Hypothalamus (tissue), 51 donors: ENCODE measurements around the gene DDX59.

Source experiments
- DNase-seq, 51 donors: peaks; one replicate each; lab custom pipeline; 2025; lab: John Stamatoyannopoulos, UW

Gene DDX59

DNA sequence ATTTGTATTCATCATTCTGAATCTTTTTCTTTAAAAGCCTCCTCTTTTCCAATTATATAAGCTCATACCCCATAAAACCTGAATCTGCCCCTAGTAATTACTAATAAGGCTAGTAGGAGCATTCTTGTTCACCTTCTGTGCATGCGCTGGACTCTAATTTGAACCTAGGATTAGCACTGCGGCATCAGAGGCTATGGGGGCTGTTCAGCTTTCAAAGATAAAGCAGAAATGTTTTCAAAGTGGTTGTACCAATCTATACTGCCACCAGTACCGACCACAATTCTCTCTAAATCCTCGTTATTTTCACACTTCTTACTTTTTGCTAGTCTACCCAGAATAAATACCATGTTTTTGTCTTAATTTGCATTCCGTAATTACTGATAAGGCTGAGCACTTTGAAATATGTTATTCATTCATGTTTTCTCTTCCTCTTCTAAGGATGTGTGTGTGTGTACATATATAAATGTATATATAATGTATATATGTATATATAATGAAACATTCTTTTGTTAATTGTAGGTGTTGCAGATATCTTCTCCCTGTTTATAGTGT is 1.6 kb upstream of the DDX59 start:
- DNase-seq, result no peak

DNA sequence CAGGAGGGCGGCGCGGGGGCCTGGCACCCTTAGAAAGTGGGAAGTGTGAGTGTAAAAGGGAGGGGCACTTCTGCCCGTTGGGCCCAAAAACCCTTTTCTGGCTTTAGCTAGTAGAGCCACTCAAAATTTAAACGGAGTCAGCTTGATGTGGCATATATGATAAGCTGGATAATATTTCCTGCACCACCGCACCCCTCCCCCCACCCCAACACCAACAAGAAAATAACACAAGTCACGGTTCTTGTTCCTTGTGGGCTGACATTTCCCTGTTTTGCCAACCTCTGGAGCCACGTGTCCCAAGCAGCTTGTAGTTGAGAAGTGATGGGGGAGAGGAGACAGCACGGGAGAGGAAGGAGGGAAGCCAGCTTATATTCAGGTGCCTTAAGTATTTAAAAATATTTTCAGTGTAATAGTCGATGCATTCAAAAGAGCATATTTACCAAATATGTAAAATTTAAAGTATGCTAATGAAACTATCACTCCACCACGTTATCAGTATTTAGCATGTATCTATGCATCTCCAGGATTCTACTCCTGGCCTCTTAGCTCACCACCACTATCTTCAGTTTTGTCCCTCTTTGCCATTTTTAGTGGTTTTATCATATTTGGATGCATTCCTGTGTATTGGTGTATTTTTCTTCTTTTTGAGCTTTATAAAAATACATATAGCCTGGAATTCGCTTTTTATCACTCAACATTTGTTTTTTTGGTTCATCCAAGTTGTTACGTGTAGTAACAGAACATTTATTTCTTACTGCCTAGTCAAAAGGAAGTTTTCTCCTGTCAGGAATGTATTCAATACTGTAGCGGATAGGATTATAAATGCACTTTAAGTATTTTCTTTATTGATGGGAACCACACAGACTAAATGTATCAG is 773 bp upstream of the DDX59 start:
- DNase-seq, result peak in 29 of 51 donors; percentile 10 to 91 (median 50)

DNA sequence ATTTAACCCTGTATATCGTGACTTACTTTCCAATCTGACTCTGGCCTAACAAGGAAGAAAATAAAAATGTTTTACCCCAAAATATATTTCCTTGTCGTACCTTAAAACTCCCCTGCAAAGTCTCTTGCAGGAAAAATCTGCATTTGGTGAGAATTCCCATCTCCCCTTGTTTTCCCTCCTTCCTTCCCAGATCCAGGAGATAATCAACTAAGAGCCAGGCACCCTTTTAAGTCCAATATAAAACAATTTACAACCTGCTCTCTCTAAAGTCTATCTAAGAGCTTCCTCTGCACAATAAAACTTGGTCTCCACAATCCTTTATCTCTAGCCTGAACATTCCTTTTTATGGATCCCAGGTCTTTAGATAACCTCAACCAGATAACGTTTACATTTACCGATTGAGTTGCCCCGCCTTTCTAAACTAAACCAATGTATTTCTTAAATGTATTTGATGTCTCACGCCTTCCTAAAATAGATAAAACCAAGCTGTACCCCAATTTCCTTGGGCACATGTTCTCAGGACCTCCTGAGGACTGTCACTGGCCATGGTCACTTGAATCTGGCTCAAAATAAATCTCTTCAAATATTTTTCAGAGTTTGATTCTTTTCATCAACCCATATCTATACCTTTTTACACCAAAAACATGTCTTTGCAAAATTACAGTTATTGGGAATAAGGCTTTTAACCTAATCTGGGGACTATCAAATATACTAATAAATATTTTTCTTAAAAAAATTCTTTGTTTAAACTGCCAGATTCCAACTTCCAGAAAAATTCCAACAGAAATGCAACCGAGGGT is 993 bp downstream of the DDX59 start:
- peak in 1 of 51 donors; percentile 9 for DNase-seq

DNA sequence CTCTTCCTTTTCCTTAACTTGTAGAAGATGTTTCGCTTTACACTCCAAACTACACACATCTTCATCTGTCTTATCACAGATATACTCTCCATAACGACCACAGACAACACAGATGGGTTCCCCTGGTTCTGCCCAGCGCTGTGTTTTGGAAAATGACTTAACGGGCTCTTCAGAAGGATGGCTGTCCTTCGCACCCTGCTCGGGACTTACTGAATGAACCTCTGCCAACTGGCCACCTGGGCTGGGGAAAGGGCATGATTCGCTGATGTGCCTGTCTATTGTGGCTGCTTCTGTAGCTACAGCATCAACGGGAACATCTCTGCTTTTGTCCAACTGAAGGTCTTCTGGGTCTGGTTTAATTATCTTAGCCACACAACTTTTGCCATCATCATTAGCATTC is 3.4 kb downstream of the DDX59 start:
- DNase-seq, result no peak

DNA sequence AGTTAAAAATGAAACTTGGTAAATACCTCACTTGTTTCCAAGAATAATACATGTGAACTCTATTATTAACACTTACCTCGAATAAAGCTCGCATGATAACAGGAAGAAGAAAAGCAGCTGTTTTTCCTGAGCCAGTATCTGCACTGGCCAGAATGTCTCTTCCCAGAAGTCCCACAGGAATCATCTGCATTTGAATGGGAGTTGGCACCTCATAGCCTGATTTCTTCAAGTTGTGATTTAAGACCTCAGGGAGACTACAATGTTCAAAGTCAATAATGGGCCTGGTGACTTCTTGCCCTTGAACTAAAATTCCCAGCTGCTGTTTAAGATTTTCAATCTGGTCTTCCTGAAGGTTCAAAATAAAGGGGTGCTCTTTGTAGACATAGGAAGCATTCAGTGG is 3.8 kb downstream of the DDX59 start:
- DNase-seq, result no peak

DNA sequence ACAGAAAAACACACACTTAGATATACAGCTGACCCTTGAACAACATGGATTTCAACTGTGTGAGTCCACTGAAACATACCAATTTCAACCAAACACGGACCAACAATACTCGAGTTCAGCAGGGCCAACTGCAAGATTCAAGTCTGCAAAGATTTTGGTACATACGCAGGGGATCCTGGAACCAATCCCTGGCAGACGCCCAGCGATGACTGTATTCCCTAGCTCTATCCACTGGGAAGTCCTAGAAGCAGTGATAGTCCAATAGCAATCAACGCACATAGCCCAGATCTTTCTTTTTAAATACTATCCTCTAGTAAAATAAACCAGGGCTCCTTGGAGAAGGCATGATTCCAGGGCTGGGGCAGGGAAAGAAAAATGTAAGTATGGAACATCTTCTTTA is 9.0 kb downstream of the DDX59 start:
- no peak for DNase-seq

DNA sequence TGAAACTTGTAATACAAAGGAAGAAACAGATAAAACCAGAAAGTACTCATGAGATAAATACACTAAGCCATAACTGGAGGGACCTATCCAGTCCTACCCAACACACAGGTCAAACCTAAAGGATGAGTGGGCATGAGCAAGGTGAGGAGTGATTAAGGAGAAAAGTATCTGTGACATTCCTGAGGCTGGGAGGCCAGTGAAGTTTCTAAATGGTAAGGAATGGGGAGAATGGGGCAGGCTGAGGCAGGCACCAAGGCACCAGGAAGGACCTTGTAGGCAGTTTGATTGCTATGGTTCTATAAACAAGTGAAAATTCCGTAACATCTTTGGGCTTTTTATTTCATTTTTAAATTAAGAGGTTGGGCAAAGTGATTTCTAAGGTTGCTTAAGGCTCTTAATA is 10.4 kb downstream of the DDX59 start:
- no peak for DNase-seq

DNA sequence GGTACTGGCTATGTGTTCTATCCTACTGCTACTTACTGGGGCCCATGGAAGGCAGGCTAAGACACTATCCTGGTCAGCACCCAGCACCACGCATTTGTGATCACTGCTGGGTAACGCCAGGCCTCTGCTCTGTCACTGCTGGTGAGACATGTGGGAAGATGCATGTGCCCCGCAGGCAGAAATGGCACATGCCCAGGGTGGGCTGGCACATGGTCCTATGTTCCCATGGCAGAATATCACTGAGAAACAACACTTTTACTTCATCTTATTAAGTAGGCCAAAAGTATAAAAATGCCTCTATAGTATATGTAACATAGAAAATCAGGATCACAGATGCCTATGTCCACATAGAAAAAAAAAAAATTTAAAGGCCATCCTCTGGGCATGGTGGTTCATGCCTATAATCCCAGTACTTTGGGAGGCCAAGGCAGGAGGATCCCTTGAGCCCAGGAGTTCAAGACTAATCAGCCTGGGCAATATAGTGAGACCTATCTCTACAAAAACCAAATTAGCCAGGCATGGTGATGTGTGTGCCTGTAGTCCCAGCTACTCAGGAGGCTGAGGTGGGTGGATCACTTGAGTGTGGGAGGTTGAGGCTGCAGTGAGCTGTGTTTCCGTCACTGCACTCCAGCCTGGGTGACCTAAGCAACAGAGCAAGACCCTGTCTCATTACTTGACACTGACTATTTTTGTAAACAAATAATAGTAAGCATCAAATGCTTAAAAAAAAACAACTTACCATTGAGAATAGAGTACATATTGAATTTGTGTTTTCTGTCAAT is 11.5 kb downstream of the DDX59 start:
- no peak for DNase-seq

DNA sequence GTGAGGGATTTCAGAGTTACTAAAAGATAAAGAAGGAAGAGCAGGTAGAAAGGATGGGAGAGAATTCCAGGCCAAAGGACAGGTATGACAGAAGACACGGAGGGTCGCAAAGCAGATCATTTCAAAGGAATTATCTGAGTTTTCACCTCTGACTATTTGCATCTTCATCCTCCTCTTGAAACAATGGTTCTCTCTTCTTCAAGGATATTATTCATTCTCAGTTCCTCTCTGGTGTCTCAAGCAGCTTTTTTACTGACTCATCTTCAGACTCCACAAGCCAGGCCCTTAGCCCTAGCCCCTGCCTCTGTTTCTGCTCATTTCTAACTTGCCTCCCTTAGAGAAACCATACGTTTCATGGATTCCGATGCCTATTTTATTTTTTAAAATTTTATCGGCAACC is 15.0 kb downstream of the DDX59 start:
- DNase-seq, result no peak

DNA sequence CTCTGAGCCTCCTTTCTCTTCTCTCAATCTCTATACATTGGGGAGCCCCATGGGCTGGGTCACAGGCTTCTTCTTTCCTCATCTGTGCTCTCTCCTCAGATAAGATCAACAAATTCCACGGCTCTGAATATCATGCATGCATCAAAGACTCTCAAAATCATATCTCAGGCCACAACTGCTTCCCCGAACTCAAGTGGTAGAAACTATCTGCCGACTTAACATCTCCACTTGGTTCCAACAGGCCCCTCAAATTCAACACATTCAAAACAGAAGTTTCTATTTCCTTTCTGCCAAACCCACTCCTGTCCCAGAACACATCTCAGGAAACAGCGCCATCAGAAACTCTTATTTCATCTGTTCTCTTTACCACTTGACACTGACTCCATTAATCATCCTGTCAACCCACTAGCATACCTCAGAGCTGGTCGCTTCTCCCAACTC is 16.7 kb downstream of the DDX59 start:
- no peak for DNase-seq

DNA sequence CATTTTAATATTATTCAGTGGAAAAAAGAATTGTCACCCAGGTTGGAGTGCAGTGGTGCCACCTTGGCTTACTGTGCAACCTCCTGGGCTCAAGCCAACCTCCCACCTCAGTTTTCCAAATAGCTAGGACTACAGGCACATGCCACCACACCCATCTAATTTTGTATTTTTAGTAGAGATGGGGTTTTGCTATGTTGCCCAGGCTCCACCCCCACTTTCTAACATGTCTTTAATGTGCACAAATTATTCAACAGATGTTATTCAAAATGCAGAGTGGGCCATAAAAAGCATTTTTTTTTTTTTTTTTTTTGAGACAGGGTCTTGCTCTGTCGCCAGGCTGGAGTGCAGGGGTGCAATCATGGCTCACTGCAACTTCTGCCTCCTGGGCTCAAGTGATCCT is 17.3 kb downstream of the DDX59 start:
- DNase-seq, result no peak

DNA sequence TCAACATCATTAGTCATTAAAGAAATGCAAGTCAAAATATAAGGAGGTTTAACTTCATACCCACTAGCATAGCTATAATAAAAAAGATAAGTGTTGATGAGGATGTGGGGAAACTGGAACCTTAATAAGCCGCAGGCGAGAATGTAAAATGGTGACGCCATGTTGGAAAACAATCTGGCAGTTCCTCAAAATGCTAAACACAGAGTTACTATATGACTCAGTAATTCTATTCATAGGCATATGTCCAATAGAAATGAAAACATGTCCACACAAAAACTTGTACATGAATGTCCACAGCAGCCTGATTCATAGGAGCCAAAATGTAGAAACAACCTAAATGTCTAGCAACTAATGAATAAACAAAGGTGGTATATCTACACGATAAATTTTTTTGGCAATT is 23.2 kb downstream of the DDX59 start:
- no peak for DNase-seq

DNA sequence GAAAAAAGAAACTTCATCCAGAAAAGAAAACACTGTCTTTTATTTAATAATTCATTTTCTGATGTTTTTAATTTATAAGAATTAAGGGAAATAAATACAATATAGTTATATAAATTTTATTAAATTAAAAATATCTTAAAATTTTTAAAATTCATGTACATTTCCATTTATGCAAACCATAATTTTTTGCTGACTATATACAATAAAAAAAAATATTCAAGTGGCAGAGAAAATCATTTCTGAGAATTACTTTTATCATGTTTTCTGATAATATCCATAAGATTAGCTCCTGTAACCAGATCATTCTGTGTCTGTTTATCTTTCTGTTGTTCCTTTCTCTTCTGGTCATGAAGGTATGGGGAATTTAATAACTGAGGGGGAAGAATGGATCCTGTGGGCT is 25.7 kb downstream of the DDX59 start:
- no peak for DNase-seq

DNA sequence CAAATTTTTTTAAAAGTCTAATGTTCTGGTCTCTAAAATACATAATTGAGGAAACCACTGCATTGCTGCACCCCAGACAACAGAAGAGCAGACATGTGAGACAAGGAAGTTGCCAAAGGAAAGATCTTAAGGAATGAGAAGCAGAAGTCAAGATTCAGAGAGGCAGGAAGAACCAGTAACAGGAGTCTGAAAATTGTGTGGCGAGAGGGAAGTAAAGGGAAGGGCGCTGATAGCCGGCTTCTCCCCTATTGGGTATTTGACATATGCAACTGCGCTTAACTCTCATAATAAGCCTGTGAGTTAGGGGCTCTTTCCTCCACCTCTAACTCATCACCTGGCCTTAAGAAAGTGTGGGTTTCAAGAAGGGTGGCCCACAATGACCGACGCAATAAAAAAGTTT is 27.2 kb downstream of the DDX59 start:
- DNase-seq, result no peak

DNA sequence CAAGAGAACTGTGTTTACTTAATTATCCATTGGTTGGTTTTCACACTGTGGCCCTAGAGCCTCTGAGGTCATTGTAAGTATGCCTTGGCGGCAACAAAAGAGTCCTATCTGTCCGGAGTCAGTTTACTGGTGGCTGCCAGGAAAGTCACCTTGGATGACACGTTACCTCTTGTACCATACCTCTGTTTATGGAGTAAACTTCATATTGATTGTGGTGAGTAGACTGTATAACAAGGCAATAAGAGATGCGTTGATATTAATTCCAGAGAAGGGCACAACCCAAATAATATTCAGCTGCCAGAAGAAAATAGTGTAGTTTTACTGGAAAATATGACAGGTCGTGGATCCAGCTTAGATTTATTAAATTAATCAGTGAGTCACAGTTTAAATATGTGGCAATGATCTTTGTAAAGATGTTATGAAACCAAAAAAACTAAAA is 28.7 kb downstream of the DDX59 start:
- DNase-seq, result no peak

DNA sequence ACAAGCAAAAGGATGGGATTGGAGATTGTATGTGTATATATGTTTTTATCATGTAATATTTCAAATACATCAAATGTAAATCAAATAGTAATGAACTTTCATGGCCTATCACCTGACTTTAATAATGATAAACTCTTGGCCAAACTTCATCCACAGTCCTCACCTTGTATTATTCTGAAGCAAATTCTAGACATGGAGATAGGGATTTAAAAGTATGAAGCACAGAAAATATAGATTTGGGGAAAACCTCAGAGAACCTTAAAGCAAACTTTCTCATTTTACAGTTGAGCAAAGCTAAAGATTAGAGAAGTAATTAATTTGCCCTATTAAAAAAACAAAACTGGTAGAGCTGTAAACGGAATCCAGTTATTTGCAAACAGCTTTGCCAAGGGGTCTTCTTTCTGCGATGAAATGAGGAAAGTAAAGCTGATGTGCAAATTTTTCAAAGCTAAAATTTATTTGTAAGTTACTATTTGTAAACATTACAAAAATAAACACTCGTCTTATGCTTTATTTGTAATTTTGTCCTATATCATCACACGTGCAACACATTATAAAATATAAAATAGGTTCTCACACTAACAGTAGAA is 29.2 kb downstream of the DDX59 start:
- no peak for DNase-seq

DNA sequence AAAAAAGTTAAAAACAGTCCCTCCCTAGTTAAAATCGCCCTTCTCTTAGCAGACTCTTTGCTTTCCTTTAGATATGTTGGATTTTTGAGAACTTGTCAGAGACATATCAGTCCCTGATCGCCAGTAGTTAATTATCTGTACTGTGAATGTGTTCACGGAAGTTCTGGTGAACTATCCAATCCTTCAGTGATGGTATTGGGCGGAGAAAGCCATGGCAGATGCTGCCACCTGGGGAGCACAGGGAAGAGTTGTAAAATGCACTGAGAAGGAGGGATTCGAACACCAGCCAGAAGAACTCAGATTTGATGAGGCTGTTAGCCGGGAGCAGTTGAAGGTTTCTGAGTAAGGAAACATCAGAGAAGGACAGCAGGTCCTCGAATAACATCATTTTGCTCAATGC is 31.6 kb downstream of the DDX59 start:
- no peak for DNase-seq

DNA sequence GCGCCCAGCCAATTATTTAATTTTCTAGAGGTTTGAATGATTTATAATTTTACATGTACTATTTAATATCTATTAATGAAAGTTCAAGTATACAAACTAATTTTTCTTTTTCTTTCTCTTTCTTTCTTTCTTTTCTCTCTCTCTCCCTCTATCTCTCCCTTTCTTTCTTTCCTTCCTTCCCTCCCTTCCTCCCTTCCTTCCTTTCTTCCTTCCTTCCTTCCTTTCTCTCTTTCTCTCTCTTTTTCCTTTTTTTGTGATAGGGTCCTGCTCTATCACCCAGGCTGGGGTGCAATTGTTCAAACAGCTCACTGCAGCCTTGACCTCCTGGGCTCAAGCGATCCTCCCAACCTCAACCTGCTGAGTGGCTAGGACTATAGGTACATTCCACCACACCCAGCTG is 33.0 kb downstream of the DDX59 start:
- DNase-seq, result no peak

DNA sequence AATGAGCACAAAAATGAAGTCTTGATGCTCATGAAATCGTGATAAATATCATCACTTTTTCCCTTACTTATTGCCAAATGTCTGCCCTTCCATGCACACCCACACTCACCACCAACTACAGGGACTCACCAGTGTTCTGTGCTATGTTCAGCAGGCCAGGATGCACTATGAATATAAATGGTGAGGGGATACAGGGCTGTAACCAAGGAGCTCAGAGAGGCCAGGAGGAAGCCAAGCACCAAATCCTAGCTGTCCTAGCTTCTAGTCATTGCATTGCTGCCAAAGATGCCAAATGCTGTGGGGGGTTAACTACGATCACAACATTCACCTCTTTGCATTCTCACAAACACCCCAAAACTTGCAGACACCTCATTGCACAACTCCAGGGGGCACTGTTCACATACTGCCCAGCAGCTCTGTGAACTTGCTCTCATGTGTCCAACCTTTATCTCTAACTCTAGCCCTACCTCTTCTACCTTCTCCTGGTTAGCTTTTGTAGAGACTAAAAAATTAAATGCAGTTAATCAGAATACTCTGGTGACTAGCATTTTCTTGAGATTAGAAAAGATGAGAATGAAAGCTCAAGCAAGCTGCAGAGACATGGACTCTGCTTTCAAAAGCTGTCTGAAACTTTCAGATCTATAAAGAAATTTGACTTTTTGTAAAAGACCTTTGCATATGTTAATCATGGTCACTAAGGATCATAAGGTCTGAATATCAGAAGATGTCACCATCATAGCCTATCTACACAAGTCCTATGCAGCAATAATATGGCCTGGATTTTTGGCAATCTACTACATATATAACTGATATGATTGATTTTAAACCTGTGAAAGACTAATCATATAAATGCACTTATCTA is 35.2 kb downstream of the DDX59 start:
- DNase-seq, result no peak
